ENCODE results near the gene KRTAP25-1. TPM values are rescaled to one million over a fixed set of nuclear protein-coding genes. Genes with fewer than 3 reads are reported as not detected.
A peak's percentile ranks its signal among the peaks of the same experiment; 100 is the strongest.

KRTAP25-1 gene
- total RNA-seq, 1 donor, result not detected

GRCh38 chr21:30269803-30270530 is 19.3 kb downstream of the KRTAP25-1 start:
- DNase-seq (ENCODE audit: insufficient read length, low spot score, missing footprints), result no peak
- no peak overlapping the region for H3K4me2 ChIP-seq (ENCODE audit: insufficient read depth, low read length)
- H3K9me3 ChIP-seq (ENCODE audit: low read depth, low read length), result no peaks in the 10 kb centered on the region
- no peak overlapping the region for H3K4me3 ChIP-seq (ENCODE audit: insufficient read depth, low read length)
- H3K27ac ChIP-seq (ENCODE audit: low read depth, low read length), result no peak overlapping the region
- H4K20me1 ChIP-seq (ENCODE audit: insufficient read depth, low read length), result no peaks in the 10 kb centered on the region
- H2AFZ ChIP-seq (ENCODE audit: low read length), result no peak overlapping the region
- no peaks in the 10 kb centered on the region for H3K36me3 ChIP-seq (ENCODE audit: insufficient read depth, low read length)
- no peaks in the 10 kb centered on the region for H3K4me1 ChIP-seq (ENCODE audit: insufficient read depth, low read length)
- H3K27me3 ChIP-seq (ENCODE audit: insufficient read depth, low read length), result no peaks in the 10 kb centered on the region
- TF ChIP-seq CTCF (IDR thresholded peaks at IDR 0.05; ENCODE audit: extremely low read depth, low read depth, low read length), result no peak
- H3K79me2 ChIP-seq (ENCODE audit: insufficient read depth, low read length), result no peaks in the 10 kb centered on the region

GRCh38 chr21:30268608-30269197 is 20.6 kb downstream of the KRTAP25-1 start:
- no peak for DNase-seq (ENCODE audit: insufficient read length, low spot score, missing footprints)
- no peak overlapping the region for H3K4me3 ChIP-seq (ENCODE audit: insufficient read depth, low read length)
- H3K4me2 ChIP-seq (ENCODE audit: insufficient read depth, low read length), result no peak overlapping the region
- no peaks in the 10 kb centered on the region for H3K36me3 ChIP-seq (ENCODE audit: insufficient read depth, low read length)
- H3K9me3 ChIP-seq (ENCODE audit: low read depth, low read length), result no peaks in the 10 kb centered on the region
- no peaks in the 10 kb centered on the region for H3K79me2 ChIP-seq (ENCODE audit: insufficient read depth, low read length)
- no peak overlapping the region for H2AFZ ChIP-seq (ENCODE audit: low read length)
- no peaks in the 10 kb centered on the region for H3K27me3 ChIP-seq (ENCODE audit: insufficient read depth, low read length)
- H3K27ac ChIP-seq (ENCODE audit: low read depth, low read length), result no peak overlapping the region
- TF ChIP-seq CTCF (IDR thresholded peaks at IDR 0.05; ENCODE audit: extremely low read depth, low read depth, low read length), result no peak
- no peaks in the 10 kb centered on the region for H4K20me1 ChIP-seq (ENCODE audit: insufficient read depth, low read length)
- H3K4me1 ChIP-seq (ENCODE audit: insufficient read depth, low read length), result no peaks in the 10 kb centered on the region

DNA sequence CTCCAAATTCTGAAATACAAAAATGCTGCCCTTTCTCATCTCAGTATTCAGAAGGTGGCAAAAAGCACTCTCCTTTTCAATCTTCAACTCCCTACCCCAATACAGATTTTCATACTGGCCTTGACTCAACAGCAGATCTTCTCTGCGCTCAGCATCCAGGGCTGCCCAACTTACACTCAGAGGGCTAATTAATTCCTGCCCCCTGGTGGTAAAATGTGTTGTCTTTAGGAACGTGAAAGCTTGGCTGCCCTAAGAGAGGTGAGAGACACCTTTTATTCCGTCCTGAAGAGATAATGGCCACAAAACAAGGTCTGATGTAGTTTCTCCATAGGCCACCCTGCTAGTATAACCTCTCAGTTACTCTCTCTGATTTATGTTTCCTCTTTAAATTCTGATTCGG is 31.5 kb downstream of the KRTAP25-1 start:
- Histone ChIP-seq H3K27ac (ENCODE audit: low read depth, low read length) (no peak overlapping the region), H2AFZ (ENCODE audit: low read length) (no peak overlapping the region), H3K79me2 (ENCODE audit: insufficient read depth, low read length) (no peaks in the 10 kb centered on the region), H3K4me3 (ENCODE audit: insufficient read depth, low read length) (no peak overlapping the region), H3K4me1 (ENCODE audit: insufficient read depth, low read length) (no peaks in the 10 kb centered on the region), H3K27me3 (ENCODE audit: insufficient read depth, low read length) (no peaks in the 10 kb centered on the region), H4K20me1 (ENCODE audit: insufficient read depth, low read length) (no peaks in the 10 kb centered on the region), H3K9me3 (ENCODE audit: low read depth, low read length) (no peaks in the 10 kb centered on the region), H3K4me2 (ENCODE audit: insufficient read depth, low read length) (no peak overlapping the region), H3K36me3 (ENCODE audit: insufficient read depth, low read length) (no peaks in the 10 kb centered on the region)
- peak; percentile 63 for DNase-seq (ENCODE audit: insufficient read length, low spot score, missing footprints)
- TF ChIP-seq CTCF (IDR thresholded peaks at IDR 0.05; ENCODE audit: extremely low read depth, low read depth, low read length), result peak; percentile 16

DNA sequence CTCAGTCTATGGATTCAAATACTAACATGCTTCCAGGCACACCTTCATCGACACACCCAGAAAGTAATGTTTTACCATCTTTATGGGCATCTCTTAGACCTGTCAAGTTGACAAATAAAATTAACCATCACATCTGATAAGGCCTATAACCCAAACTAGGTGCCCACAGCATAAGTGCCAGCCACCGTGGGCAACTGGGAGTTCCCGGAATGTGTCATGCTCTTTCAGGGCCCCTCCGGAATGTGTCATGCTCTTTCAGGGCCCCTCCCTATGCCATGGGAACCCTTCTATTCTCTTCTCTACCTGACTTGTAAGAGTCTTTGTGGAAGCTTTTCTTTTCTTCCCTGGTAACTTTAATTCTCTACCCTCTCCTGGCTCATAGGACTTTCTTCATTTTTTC is 33.2 kb downstream of the KRTAP25-1 start:
- DNase-seq (ENCODE audit: insufficient read length, low spot score, missing footprints), result no peak
- no peak overlapping the region for H3K27ac ChIP-seq (ENCODE audit: low read depth, low read length)
- no peaks in the 10 kb centered on the region for H4K20me1 ChIP-seq (ENCODE audit: insufficient read depth, low read length)
- H3K4me2 ChIP-seq (ENCODE audit: insufficient read depth, low read length), result no peak overlapping the region
- H3K27me3 ChIP-seq (ENCODE audit: insufficient read depth, low read length), result no peaks in the 10 kb centered on the region
- no peaks in the 10 kb centered on the region for H3K4me1 ChIP-seq (ENCODE audit: insufficient read depth, low read length)
- H3K4me3 ChIP-seq (ENCODE audit: insufficient read depth, low read length), result no peak overlapping the region
- no peaks in the 10 kb centered on the region for H3K36me3 ChIP-seq (ENCODE audit: insufficient read depth, low read length)
- TF ChIP-seq CTCF (IDR thresholded peaks at IDR 0.05; ENCODE audit: extremely low read depth, low read depth, low read length), result no peak
- no peak overlapping the region for H2AFZ ChIP-seq (ENCODE audit: low read length)
- no peaks in the 10 kb centered on the region for H3K9me3 ChIP-seq (ENCODE audit: low read depth, low read length)
- no peaks in the 10 kb centered on the region for H3K79me2 ChIP-seq (ENCODE audit: insufficient read depth, low read length)

All from osteoblast (primary cell).